ENCODE measurements around the gene NT5C1A.

Gene NT5C1A

DNA sequence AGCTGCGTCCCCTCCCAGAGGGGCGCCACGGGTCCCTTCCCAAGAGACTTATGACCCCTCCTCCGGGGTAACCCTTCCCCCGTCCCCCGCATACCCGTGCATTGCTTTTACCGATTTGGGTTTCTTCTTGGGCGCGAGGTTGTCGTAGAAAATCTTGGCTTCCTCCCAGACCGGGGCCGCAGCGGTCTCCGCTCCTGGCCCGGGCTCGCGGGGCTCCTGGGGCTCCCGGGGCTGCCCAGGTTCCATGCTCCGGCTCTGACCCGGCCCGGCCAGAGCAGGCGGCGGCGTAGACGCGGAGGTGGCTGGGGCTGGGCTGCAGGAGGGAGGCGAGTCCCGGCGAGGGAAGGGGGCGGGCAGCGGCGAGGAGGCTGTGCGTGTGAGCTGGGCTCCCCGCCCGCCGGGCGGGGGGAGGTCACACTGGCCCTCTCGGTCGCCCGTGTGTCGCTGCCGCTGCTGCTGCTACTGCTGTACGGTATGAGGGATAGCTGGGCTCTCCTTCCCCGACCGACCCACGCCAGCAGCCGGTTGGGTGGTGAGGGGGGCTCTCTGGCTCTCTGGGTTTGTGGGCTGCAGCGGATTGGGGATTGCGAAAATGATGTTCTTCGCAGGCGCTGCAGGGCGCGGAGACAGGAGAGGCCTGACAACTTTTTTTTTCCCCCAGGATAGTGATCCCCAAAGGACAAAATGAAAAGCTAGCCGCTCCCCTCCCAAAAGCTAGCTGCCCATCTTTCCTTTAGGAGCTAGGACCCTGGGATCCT lies at the start of gene NT5C1A:
NT5C1A (minus strand) TSS at position 315 of the 758 bp plus-strand sequence; CDS start at position 246, 69 bp downstream.
- no peak for DNase-seq (ENCODE audit: low read depth in 1 of 2, low spot score in 1 of 2)

DNA sequence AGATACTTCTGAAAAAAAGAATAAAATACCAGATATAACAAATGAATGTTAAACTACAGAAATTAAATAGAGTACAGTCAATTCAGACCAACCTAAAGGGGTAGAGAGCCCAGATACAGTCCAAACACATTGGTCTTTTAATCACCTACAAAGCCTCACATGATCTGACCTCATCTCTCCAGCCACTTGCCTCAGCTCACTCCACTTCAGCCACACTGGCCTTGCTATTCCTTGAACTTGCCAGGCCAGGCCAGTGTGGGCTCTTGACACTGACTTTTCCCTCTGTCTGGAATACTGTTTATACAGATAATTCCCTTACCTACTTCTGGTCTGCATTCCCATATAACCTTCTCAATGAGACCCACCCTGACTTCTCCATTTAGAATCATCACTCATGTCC lies 49.8 kb upstream of the NT5C1A start:
- DNase-seq (ENCODE audit: low read depth in 1 of 2, low spot score in 1 of 2), result no peak

GRCh38 chr1:39720094-39720999 lies 48.4 kb upstream of the NT5C1A start:
- DNase-seq (ENCODE audit: low read depth in 1 of 2, low spot score in 1 of 2), result no peak

GRCh38 chr1:39717809-39718208 lies 45.9 kb upstream of the NT5C1A start:
- no peak for DNase-seq (ENCODE audit: low read depth in 1 of 2, low spot score in 1 of 2)

GRCh38 chr1:39713557-39713956 lies 41.6 kb upstream of the NT5C1A start:
- no peak for DNase-seq (ENCODE audit: low read depth in 1 of 2, low spot score in 1 of 2)

GRCh38 chr1:39711966-39712340 lies 40.0 kb upstream of the NT5C1A start:
- no peak for DNase-seq (ENCODE audit: low read depth in 1 of 2, low spot score in 1 of 2)

DNA sequence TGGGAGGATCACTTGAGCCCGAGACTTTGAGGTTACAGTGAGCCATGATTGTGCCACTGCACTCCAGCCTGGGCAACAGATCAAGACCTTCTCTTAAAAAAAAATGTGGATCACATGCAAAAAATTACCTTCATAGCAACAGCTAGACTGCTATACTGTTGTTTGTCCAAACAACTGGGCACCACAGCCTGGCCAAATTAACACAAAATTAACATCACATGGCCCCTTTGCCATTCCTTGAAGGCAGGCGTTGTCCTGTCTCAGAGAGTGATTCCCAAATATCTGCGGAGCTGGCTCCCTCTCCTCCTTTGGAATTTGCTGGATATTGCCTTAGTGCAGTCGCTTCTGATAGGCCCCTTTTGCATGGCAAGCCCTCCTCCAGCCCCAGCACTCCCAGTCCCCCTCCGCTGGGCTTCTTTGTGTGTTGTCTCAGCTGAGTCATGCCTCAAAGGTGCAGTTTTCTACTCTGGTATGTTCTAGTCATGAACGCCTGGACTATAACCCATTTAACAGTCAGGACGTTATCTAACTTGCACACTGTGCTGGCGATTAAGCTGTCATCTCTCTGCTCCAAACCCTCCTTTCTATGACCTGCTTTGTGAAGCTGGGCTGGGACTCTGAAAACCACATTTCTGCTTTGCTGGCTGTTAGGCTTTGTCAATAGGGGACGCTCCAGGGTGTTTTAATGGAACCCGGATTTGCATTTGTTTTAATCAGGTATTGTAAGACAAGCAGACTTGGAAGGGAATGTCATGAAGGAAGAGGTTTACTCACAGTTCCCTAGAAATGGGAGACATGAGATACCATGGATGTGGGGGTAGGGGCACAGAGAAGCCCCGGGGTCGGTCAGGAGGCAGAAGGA lies 39.4 kb upstream of the NT5C1A start:
- no peak for DNase-seq (ENCODE audit: low read depth in 1 of 2, low spot score in 1 of 2)

DNA sequence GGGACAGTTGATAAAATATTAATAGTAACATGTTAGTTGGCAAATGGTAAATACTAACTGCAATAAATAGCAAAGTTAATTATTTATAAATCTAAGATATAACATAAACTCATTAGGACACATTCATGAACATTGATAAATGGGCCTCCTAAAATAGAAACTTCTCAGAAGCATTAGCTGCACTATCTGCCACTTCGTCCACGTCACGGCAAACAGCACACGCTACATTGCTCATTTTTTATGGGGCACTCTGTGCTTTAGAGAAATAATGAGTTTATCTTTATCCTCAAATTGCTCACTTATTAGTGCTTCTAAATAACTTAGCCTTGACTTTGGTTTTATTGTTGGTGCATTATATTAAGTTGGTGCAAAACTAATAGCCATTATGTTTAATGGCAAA lies 35.6 kb upstream of the NT5C1A start:
- no peak for DNase-seq (ENCODE audit: low read depth in 1 of 2, low spot score in 1 of 2)

GRCh38 chr1:39704757-39705156 lies 32.9 kb upstream of the NT5C1A start:
- no peak for DNase-seq (ENCODE audit: low read depth in 1 of 2, low spot score in 1 of 2)

GRCh38 chr1:39701049-39701439 lies 29.1 kb upstream of the NT5C1A start:
- DNase-seq (ENCODE audit: low read depth in 1 of 2, low spot score in 1 of 2), result no peak

DNA sequence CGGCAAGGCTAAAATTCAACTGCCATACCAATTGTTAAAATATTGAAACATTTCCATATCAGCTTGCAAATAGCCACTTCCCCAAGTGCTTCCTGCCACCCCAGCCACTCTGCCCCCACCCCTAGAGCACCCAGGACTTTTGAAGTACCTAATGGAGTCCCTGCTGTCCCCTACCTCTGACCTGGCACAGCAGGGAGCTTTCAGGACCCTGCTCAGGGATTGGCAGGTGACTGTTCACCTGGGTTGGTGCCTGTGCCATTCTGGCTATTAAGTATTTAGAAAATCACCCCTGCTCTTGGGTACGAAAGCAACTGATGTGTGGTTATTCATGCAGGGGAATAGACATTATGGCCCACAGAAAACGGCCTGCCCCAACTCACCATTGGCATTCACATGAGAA lies 28.4 kb upstream of the NT5C1A start:
- DNase-seq (ENCODE audit: low read depth in 1 of 2, low spot score in 1 of 2), result no peak

DNA sequence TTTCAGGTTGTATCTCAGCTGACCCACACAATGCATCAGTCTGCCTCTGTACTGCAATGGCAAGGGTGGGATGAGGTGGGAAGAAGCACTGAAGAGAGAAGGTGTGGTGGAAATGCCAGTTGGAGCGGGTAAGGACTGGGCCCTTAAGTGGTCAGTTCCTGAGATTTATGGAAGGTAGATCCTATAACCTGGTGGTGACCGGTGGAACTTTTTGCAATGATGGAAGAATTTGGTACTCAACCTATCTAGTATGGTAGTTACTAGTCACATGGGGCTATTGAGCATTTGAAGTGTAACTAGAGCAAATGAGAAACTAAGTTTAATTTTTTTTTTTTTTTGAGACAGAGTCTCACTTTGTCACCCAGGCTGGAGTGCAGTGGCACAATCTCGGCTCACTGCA lies 27.5 kb upstream of the NT5C1A start:
- no peak for DNase-seq (ENCODE audit: low read depth in 1 of 2, low spot score in 1 of 2)

DNA sequence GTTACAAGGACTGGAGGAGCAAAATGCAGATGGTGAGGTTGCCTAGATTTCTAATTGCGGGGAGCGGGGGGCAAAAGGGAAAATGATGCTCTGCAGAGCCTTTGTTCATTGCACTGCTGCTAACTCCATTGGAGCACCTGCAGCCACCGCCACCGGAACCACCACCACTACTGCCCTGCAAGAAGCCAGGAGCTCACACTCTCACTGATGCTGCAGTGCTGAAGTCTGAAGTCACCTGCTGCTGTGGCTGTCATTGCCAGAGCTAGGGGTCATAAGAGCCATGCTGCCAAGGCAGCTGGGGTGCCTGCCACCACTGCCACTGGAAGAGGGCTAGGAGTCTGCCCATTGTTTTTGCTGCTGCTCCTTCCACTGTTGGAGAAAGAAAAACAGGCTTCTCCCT lies 26.7 kb upstream of the NT5C1A start:
- DNase-seq (ENCODE audit: low read depth in 1 of 2, low spot score in 1 of 2), result no peak

- DNase-seq (ENCODE audit: low read depth in 1 of 2, low spot score in 1 of 2), result no peak
These were observed 24.5 kb upstream of the NT5C1A start for GRCh38 chr1:39696448-39696847.

- DNase-seq (ENCODE audit: low read depth in 1 of 2, low spot score in 1 of 2), result no peak
These were observed 23.1 kb upstream of the NT5C1A start for GRCh38 chr1:39695016-39695415.

DNA sequence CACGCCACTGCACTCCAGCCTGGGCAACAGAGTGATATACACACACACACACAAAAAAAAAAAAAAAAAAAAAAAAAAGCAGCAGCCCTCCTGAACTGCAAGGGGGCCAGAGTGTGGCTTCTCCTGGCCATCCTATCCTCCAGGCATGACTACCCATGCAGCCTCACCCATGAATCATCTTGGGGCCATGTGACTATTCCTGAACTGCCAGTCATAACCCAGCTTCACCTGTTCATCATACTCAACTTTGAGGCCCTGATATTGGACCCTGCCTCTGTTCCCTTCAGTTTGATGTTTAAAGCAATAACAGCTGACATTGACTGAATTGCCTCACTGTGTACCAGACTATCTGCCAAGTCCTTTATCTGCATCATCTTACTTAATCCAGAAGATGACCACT lies 22.1 kb upstream of the NT5C1A start:
- no peak for DNase-seq (ENCODE audit: low read depth in 1 of 2, low spot score in 1 of 2)

GRCh38 chr1:39692152-39693074 lies 20.5 kb upstream of the NT5C1A start:
- no peak for DNase-seq (ENCODE audit: low read depth in 1 of 2, low spot score in 1 of 2)

- peak; percentile 78 to 85 for DNase-seq (ENCODE audit: low read depth in 1 of 2, low spot score in 1 of 2)
These were observed 19.7 kb upstream of the NT5C1A start, which contains the start of gene HPCAL4 for GRCh38 chr1:39691383-39692151. Gene HPCAL4, minus strand, starts transcription at chr1:39691433. Its CDS starts 6,830 bp downstream, at chr1:39684603.

- DNase-seq (ENCODE audit: low read depth in 1 of 2, low spot score in 1 of 2), result no peak
These were observed 19.0 kb upstream of the NT5C1A start for GRCh38 chr1:39690794-39691382.
